GM18507 (cell line): Measurements from ENCODE around the gene PCNT.

Experiments
- DNase-seq: peaks from one replicate; pipeline ENCODE4 v3.0.0; 2011; ENCODE audit warnings: low read depth; ENCODE audit not compliant: insufficient read length; ENCODE audit errors: extremely low spot score
- FAIRE-seq: peaks from 2 replicates; lab custom pipeline; 2011; peaks lifted over from hg19 to GRCh38; lab: Jason Lieb, UNC

Gene PCNT

GRCh38 chr21:46326110-46326703, 2.3 kb downstream of the PCNT start:
- DNase-seq (no peak), FAIRE-seq (no peak)

DNA sequence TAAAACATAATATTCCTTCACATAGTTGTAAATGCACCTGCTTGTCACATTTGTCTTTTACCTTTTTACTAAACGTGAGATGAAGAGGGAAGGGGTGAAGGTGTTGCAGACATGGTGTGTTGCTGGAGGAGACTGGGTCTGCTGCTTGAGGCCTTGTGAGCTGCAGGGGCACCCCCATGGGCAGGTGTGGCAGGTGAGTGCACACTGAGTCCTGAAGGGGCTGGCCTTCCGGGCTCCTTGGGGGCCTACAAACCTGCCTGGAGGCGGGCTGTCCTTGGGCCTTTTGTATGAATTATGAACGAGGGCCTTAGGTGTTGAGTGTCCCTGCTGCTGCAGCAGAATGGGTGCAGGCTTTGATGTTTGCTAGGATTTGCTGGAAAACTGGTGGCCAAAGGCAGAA, 3.8 kb downstream of the PCNT start:
- no peak for DNase-seq
- no peak for FAIRE-seq

DNA sequence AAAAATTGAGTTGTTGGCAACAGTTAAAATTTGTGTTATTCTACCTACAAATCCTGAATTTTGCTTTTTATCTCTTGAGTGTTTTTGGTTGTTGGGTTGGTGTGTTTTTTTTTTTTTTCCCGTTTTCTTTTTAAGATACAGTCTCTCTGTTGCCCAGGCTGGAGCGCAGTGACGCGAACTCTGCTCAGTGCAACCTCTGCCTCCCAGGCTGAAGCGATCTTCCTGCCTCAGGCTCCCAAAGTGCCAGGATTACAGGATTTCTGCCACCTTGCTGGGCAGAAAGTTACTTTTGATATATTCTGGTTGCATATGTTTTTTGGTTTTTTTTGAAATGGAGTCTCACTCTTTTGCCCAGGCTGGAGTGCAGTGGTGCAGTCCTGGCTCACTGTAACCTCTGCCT, 4.2 kb downstream of the PCNT start:
- DNase-seq = no peak
- no peak for FAIRE-seq

GRCh38 chr21:46329796-46330195, 5.8 kb downstream of the PCNT start:
- DNase-seq (no peak), FAIRE-seq (no peak)

GRCh38 chr21:46334351-46335140, 10.6 kb downstream of the PCNT start:
- FAIRE-seq (no peak), DNase-seq (no peak)

DNA sequence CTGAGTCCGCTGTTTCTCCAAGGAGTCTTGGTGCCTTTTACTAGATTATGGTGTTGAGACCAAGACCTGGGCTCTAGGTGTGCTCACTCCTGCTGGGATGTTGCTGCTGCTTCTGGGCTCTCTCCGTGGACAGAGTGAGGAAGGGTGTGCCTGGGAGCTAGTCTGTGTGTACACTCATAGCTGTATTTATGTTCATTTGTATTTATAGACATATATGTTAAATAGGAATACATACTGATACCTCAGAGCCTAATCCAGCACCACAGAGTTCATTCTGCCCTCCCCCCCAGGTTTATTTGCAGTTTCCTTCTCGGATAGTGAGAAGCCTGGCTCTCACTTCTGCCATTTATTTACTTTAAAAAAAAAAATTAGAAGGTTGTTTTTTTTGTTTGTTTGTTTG, 12.6 kb downstream of the PCNT start:
- DNase-seq (no peak), FAIRE-seq (no peak)

DNA sequence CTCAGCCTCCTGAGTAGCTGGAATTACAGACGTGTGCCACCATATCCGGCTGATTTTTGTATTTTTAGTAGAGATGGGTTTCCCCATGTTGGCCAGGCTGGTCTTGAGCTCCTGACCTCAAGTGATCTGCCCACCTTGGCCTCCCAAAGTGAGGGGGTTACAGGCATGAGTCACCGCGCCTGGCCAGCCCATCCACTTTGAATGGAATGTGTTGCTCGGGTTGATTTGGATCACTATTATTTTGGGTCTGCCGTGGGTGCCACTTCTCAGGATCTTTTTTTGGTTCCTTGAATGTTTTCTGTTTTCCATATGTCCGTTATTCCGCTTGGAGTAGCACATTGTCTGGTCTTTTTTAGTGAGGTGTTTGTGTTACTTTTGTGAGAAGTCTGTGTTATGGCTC, 17.0 kb downstream of the PCNT start:
- no peak for DNase-seq
- no peak for FAIRE-seq

GRCh38 chr21:46344219-46344915, 20.4 kb downstream of the PCNT start:
- no peak for FAIRE-seq

GRCh38 chr21:46345861-46346260, 21.9 kb downstream of the PCNT start:
- FAIRE-seq = no peak

More at GRCh38 chr21:46344219-46344915, 20.4 kb downstream of the PCNT start:
- DNase-seq = no peak

GRCh38 chr21:46346296-46347202, 22.6 kb downstream of the PCNT start:
- no peak for FAIRE-seq
- DNase-seq = no peak

More at GRCh38 chr21:46345861-46346260, 21.9 kb downstream of the PCNT start:
- DNase-seq = no peak

DNA sequence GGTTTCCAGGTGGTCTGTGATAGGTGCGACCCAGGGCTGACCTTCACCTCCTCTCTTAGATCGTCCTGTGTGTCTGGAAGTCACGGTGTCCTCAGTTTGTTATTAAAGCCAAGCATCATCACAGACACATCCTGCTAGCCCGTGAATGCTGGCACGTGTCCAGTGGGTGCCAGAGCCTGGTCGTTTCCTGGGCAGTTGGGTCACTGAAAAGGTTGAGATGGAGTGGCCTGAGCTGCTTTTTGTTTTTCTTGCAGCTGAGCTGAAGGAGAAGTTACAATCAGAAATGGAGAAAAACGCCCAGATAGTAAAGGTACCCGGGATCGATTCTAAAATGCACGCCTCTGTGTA, 23.2 kb downstream of the PCNT start:
- DNase-seq (no peak), FAIRE-seq (no peak)

DNA sequence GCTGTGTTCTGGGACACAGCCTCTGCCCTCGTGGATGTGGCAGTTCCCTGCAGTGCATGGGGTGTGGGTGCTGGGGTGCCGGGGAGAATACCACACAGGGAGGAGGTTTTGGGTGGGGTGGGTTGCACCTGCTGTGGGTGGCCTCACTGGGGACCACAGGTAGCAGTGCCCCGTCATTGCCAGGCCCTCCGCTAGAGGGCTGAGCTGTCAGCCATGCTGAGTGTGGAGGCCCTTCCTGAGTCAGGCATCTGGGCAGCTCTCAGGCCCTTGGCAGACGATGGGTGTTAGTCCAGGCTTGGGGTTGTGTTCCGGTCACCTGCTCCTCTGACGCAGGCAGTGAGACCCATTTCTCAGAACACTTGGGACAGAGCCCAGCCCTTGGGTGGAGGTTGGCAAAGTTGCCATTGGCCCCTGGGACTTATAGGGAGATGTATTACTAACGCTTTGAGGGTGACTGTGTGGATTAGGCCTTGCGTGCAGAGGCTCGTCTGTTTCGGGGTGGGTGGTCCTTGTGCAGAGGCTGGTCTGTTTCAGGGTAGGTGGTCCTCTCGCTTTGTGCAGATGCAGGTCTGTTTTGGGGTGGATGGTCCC, 23.9 kb downstream of the PCNT start:
- DNase-seq = no peak
- FAIRE-seq = no peak

DNA sequence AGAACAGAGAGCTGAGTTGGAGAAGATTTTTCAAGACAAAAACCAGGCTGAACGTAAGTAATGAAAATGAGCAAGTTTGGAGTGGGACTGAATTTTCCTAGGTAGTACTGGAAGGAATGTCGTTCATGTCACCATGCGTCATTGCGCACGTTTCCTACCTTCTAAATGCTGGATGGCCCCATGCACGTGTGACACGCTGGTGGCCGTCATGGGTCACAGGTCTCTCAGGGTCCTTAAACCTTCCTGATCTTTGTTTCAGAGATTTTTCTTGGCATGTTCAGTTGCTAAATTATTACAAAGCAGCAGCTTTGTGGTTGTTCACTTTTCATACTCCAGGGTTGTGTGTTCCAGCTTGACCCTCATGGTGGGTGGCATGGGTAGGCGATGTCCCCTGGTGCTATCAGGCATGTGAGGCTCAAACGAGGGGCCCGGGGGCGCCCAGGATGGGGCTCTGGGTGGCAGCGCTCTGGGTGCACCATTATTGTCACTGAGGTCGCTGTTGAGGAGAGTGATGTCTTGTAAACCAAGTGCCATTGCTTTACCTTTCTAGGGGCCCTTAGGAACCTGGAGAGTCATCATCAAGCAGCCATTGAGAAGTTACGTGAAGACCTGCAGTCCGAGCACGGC, 25.3 kb downstream of the PCNT start:
- no peak for FAIRE-seq
- DNase-seq = no peak

- no peak for DNase-seq
- FAIRE-seq = no peak
These were observed 26.6 kb downstream of the PCNT start for GRCh38 chr21:46350571-46350970.

DNA sequence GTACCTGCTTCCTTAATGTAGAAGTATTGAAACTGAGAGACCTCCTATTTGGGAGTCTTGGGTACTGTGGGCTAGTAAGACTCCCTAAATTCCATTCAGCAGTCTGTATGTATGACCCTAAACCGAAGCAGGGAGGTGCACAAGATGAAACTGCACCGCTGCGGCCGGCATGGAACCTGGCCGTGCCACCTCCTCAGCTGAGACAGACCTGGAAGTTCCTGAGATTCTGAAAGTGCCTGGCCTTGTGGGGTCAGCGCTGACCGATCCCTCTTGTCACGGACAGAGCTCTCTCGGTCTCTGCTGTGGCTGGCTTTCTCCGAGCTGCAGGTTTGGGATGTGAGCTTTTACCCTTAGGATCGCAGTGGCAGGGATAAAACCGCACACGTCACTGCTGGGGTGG, 27.0 kb downstream of the PCNT start:
- no peak for DNase-seq
- no peak for FAIRE-seq

- FAIRE-seq (no peak), DNase-seq (no peak)
These were observed 27.7 kb downstream of the PCNT start for GRCh38 chr21:46351476-46352163.

DNA sequence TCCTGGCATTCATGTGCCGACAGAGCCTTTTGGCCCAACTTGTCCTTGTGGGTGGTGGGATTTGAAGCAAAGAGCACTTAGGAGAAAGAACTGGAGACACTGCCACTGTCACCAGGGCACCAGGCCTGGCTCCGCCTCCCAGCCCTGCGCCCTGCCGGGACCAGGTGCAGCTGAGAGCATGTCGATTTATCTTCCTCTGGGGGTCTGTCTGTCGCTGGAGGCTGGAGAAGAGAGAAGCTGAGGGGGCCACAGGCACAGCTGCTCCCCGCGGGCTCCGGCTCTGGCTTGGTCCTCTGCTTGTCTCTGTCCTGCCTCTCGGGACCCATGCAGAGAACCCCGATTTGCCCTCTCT, 28.2 kb downstream of the PCNT start:
- DNase-seq (no peak), FAIRE-seq (no peak)

- FAIRE-seq = no peak
- DNase-seq = no peak
These were observed 29.0 kb downstream of the PCNT start for GRCh38 chr21:46352913-46353312.

DNA sequence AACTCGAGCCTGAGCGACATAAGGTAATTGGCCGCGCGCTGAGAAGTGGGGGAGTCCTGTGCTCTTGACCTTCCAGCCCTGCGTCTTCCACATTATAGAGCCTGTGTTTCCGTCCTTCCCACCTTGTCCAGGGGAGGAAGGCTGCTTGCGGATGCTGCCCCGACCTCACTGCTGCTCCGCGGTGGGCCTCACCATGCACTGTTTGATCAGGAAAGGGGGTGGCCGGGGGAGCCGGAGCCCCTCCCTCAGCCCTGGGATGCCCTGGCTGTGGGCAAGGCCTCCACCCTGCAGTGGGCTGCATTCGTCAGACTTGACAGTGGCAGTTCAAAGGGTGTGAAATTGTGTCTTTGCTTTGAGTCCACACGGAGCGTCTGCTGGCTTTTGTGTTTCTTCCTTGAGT, 30.1 kb downstream of the PCNT start:
- DNase-seq (no peak), FAIRE-seq (no peak)
